Panc1 (cell line): ENCODE measurements around the gene MAST4.

Experiments
- CTCF ChIP-seq: fragments of 450-650 bp; IDR thresholded peaks from 2 replicates; pipeline ENCODE4 v1.5.1; 2017; ENCODE audit warnings: mild to moderate bottlenecking
- POLR2AphosphoS5 ChIP-seq: IDR thresholded peaks from 2 replicates; pipeline ENCODE4 v1.6.1; 2012; ENCODE audit warnings: mild to moderate bottlenecking, low read depth, low read length, moderate library complexity
- SIN3A ChIP-seq: IDR thresholded peaks from 2 replicates; pipeline ENCODE4 v1.6.1; 2012; ENCODE audit warnings: low read depth, mild to moderate bottlenecking, low read length, moderate library complexity, borderline replicate concordance; ENCODE audit not compliant: insufficient read depth

GRCh38 chr5:67003935-67004729 lies 407.9 kb downstream of the MAST4 start:
- TF ChIP-seq SIN3A (no peak), CTCF (no peak), POLR2AphosphoS5 (no peak)
